Tongue (tissue), 2 donors: Measurements from ENCODE around the gene FGF9. TPM values are rescaled to one million over a fixed set of nuclear protein-coding genes. Genes with fewer than 3 reads are reported as not detected.

Source experiments
- DNase-seq: peaks from one replicate; pipeline ENCODE4 v3.0.0-alpha.2; 2015
- total RNA-seq: library from RNA; depleted of rRNA; stranded (reverse); fragments of >200 nt; gene quantifications from one replicate; pipeline ENCODE4 v1.2.3, GENCODE V29; 2014

FGF9 gene
- 3.1 TPM for total RNA-seq

DNA sequence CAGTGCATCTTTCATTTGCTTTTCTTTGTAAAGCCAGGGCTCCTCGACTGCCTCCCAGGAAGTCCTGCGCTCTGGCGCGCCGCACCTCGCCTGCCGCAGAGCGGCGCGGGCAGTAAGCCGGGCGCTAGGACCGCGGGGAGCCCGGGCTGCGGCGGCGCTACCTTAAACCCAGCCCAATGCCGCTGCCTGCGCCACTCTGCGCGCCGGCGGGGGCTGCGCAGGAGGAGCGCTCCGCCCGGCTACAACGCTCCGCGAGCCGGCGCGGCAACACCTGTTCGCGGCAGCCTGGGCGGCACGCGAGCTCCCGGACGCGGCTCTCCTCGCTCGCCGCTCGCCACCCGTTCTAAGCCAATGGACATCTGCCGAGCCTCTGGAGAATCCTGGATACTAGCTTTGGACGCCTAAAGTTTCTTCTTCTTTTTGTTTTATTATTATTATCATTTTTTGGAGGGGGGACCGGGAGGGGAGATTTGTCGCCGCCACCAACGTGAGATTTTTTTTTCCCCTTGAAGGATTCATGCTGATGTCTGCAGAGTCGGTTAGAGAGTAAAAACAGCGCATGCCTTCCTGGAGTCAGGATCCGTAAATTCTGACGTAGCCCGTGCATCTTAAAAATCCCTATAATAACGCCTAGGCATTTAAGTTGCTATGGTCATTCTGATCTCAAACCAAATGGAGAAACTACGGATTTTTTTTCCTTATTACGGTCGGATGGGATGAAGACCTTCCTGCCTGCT is at the start of gene FGF9:
Gene FGF9 (plus strand): TSS at position 191 of the 737 bp plus-strand sequence. CDS start 840 bp downstream, outside the sequence.
- peak; percentile 90 for DNase-seq

- peak; percentile 44 for DNase-seq
These were observed 45.5 kb upstream of the FGF9 start for GRCh38 chr13:21625366-21625765.

DNA sequence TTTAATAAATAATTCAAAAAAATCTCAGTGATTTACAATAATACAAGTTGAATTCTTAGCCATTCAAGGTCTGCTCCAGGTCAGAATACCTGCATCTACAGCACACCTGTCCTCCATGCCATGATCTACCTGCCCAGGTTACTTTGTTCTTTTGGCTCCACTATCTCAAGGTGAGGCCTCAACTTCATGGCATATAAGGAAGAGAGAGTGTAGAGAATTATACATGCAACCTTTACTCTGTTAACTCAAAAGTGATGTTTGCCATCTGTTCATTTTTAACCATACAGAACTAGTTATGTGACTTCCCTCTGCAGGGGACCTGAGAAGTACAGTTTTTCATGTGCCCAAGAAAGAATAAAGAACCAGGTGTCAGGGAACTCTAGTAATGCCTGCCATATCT is 38.7 kb upstream of the FGF9 start:
- no peak for DNase-seq

DNA sequence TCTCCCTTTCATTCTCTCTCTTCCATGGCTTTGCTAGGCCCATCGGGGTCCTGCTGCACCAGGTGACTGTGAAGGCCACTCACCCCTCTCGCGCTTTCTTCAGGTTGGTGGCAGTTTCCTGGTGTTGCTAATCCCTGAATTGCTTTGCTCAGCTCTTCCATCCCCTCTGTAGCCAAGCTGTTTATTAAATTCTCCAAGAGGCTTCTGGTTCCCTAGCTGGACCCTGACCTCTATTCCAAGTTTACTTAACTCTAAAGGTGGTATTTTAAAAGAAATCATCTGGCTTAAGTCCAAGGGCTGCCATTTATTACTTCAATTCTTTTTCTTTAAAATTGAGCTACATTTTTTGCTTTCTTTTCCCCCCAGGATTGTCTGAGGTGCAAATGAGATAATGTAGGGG is 34.2 kb upstream of the FGF9 start:
- DNase-seq, result no peak

- DNase-seq, result peak; percentile 7
These were observed 33.6 kb upstream of the FGF9 start for GRCh38 chr13:21637296-21637695.

GRCh38 chr13:21638319-21639282 is 32.3 kb upstream of the FGF9 start:
- DNase-seq, result peak; percentile 69

GRCh38 chr13:21639561-21639960 is 31.3 kb upstream of the FGF9 start:
- DNase-seq, result no peak

DNA sequence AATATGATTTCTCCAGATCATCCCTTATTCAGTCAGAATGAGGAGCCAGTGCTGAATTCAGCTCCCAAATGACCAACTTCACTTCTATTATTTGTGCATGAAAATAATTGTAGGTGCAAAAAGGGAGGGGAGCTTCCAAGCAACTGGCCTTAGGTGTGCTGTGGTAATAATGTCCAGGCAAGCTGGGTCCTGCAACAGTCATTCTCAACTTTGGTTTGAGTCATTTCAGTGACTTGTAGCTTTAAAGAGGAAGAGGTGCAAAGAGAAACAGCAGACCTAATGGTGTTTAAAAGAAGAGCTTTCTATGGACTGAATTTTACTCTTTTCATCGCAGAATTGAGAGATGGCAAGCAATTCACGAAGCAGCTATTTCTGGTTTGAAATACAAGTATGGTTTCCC is 29.2 kb upstream of the FGF9 start:
- no peak for DNase-seq

DNA sequence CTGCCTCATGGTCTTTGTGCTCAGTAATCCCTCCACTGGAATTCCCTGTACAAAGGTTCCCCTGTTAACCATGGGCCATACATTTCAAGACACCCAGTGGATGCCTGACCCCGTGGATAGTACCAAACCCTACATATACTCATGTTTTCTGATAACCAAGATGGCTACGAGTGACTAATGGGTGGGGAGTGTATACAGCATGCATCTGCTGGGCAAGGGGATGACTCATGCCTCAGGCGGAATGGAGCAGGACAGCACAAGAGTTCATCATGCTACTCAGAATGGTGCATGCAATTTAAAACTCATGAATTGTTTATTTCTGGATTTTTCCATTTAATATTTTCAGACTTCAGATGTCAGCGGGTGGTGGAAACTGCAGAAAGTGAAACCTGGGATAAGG is 13.3 kb upstream of the FGF9 start:
- DNase-seq, result no peak

DNA sequence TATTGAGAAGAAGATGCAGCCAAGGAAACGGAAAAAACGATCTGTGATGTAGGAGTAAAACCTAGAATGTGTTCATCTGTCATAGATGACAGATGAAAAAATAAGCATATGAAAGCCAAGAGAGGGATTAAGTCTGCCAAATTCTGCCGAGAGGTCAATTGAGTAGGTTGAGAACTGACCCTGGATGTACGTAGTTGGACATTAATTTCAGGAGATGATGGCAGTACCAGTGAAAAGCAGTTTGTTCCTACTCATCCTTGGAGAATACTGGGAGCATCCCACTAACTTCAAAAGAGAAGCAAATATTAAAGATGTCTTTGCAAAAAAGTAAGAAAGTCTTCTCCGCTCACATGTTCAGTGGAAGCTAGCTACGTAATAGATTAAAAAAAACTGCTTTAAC is 11.8 kb upstream of the FGF9 start:
- no peak for DNase-seq

- no peak for DNase-seq
These were observed 9.6 kb upstream of the FGF9 start for GRCh38 chr13:21661097-21661909.

- DNase-seq, result no peak
These were observed 7.7 kb upstream of the FGF9 start for GRCh38 chr13:21663197-21663596.

DNA sequence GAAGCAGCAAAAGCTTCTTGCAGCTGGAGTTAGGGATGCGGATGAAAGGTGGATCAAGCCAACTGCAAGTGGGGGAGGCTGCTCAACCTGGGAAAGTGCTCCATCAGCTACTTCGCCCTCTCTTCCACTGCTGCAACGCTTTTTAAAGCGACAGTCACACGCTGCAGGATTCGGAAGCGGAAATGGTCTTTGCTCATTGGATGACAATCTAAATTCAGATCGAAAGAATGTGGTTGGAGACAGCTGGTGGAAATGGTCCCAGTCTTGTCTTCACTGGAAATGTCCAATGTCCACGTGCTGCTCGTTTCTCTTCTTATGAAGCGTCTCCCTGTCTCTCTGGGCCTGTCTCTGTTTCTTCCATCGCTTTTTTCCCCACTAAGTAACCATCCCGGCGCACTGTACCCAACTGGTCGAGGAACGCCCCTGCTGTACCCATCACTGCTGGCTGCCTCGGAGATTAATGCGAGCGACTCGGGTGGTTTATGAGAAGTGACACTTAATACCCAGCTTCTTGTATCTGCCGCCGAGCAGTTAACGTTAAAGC is 2.1 kb upstream of the FGF9 start:
- peak; percentile 70 for DNase-seq

GRCh38 chr13:21670006-21670882 is 629 bp upstream of the FGF9 start:
- peak; percentile 88 for DNase-seq

GRCh38 chr13:21671620-21672286 is 880 bp downstream of the FGF9 start:
- no peak for DNase-seq

DNA sequence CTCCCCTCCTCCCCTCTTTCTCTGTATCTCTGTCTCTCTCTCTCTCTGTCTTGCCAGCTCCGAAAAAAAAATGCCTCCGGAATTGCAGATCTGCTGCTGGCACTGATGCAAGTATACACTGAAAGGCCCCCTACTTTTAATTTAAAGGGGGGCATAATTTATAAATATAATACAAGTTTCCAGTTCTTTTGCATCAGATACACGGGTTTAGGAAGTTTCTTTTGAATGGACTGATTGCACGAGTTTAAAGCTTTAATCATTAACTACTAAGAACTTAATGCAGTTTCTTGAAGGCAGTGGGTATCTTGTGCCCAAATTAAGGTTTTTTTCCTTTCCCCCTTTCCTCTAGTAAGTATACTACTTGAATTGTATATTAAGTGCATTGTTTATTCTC is 1.4 kb downstream of the FGF9 start:
- no peak for DNase-seq

GRCh38 chr13:21672796-21673538 is 2.1 kb downstream of the FGF9 start:
- DNase-seq, result no peak

GRCh38 chr13:21673539-21673788 is 2.6 kb downstream of the FGF9 start:
- no peak for DNase-seq

GRCh38 chr13:21673789-21674489 is 3.1 kb downstream of the FGF9 start:
- DNase-seq, result peak; percentile 74
